ENCODE results near the gene ARNT2. TPM values are rescaled to one million over a fixed set of nuclear protein-coding genes. Genes with fewer than 3 reads are reported as not detected.

Gene ARNT2
- total RNA-seq, 1 donor from 2014 or later = 0.87 TPM

- H3K4me3 Mint-ChIP-seq (ENCODE audit: unreplicated experiment) = no peak overlapping the region
- no peaks in the 10 kb centered on the region for H3K36me3 Mint-ChIP-seq (ENCODE audit: low read depth, unreplicated experiment)
- DNase-seq (ENCODE audit: low spot score) = no peak
- no peaks in the 10 kb centered on the region for H3K9me3 Mint-ChIP-seq (ENCODE audit: unreplicated experiment)
- peaks cover 5% of the 10 kb centered on the region for H3K27me3 Mint-ChIP-seq (ENCODE audit: unreplicated experiment)
- TF ChIP-seq CTCF (IDR thresholded peaks at IDR 0.05; ENCODE audit: unreplicated experiment) = no peak
- peaks cover 6% of the 10 kb centered on the region for H3K4me1 Mint-ChIP-seq (ENCODE audit: unreplicated experiment)
- H3K27ac Mint-ChIP-seq (ENCODE audit: unreplicated experiment) = no peak overlapping the region
These were observed 214.7 kb downstream of the ARNT2 start for GRCh38 chr15:80618685-80619400.

- Mint-ChIP-seq H3K27ac (ENCODE audit: unreplicated experiment) (no peak overlapping the region), H3K27me3 (ENCODE audit: unreplicated experiment) (peaks cover 5% of the 10 kb centered on the region), H3K4me1 (ENCODE audit: unreplicated experiment) (peaks cover 6% of the 10 kb centered on the region), H3K9me3 (ENCODE audit: unreplicated experiment) (no peaks in the 10 kb centered on the region), H3K4me3 (ENCODE audit: unreplicated experiment) (no peak overlapping the region), H3K36me3 (ENCODE audit: low read depth, unreplicated experiment) (no peaks in the 10 kb centered on the region)
- TF ChIP-seq CTCF (IDR thresholded peaks at IDR 0.05; ENCODE audit: unreplicated experiment) = no peak
- no peak for DNase-seq (ENCODE audit: low spot score)
These were observed 215.5 kb downstream of the ARNT2 start for GRCh38 chr15:80619680-80620079.

GRCh38 chr15:80620141-80620540, 216.0 kb downstream of the ARNT2 start:
- no peak overlapping the region for H3K4me3 Mint-ChIP-seq (ENCODE audit: unreplicated experiment)
- peaks cover 5% of the 10 kb centered on the region for H3K27me3 Mint-ChIP-seq (ENCODE audit: unreplicated experiment)
- H3K27ac Mint-ChIP-seq (ENCODE audit: unreplicated experiment) = no peak overlapping the region
- DNase-seq (ENCODE audit: low spot score) = no peak
- H3K36me3 Mint-ChIP-seq (ENCODE audit: low read depth, unreplicated experiment) = no peaks in the 10 kb centered on the region
- peaks cover 6% of the 10 kb centered on the region for H3K4me1 Mint-ChIP-seq (ENCODE audit: unreplicated experiment)
- H3K9me3 Mint-ChIP-seq (ENCODE audit: unreplicated experiment) = no peaks in the 10 kb centered on the region
- no peak for TF ChIP-seq CTCF (IDR thresholded peaks at IDR 0.05; ENCODE audit: unreplicated experiment)

- peaks cover 5% of the 10 kb centered on the region for H3K27me3 Mint-ChIP-seq (ENCODE audit: unreplicated experiment)
- H3K27ac Mint-ChIP-seq (ENCODE audit: unreplicated experiment) = no peak overlapping the region
- no peaks in the 10 kb centered on the region for H3K9me3 Mint-ChIP-seq (ENCODE audit: unreplicated experiment)
- TF ChIP-seq CTCF (IDR thresholded peaks at IDR 0.05; ENCODE audit: unreplicated experiment) = no peak
- H3K36me3 Mint-ChIP-seq (ENCODE audit: low read depth, unreplicated experiment) = no peaks in the 10 kb centered on the region
- no peak overlapping the region for H3K4me3 Mint-ChIP-seq (ENCODE audit: unreplicated experiment)
- peaks cover 6% of the 10 kb centered on the region for H3K4me1 Mint-ChIP-seq (ENCODE audit: unreplicated experiment)
- DNase-seq (ENCODE audit: low spot score) = no peak
These were observed 216.7 kb downstream of the ARNT2 start for GRCh38 chr15:80620931-80621330.

GRCh38 chr15:80626643-80627120, 222.5 kb downstream of the ARNT2 start:
- DNase-seq (ENCODE audit: low spot score) = no peak
- TF ChIP-seq CTCF (IDR thresholded peaks at IDR 0.05; ENCODE audit: unreplicated experiment) = no peak
- Mint-ChIP-seq H3K27me3 (ENCODE audit: unreplicated experiment) (peaks cover 6% of the 10 kb centered on the region), H3K9me3 (ENCODE audit: unreplicated experiment) (no peaks in the 10 kb centered on the region), H3K4me1 (ENCODE audit: unreplicated experiment) (no peaks in the 10 kb centered on the region), H3K27ac (ENCODE audit: unreplicated experiment) (no peak overlapping the region), H3K4me3 (ENCODE audit: unreplicated experiment) (no peak overlapping the region), H3K36me3 (ENCODE audit: low read depth, unreplicated experiment) (no peaks in the 10 kb centered on the region)

Measured in endothelial cell (in vitro differentiated cells).